ENCODE data around the gene ZNF268. TPM values are rescaled to one million over a fixed set of nuclear protein-coding genes. Genes with fewer than 3 reads are reported as not detected.
"Not testable (repeated sequence)": the region's sequence is repeated elsewhere in the genome, so short reads cannot be mapped to it uniquely, and the experiment has no call there.

ZNF268 gene
- total RNA-seq, 1 donor from 2014 or later = 36.2 TPM

DNA sequence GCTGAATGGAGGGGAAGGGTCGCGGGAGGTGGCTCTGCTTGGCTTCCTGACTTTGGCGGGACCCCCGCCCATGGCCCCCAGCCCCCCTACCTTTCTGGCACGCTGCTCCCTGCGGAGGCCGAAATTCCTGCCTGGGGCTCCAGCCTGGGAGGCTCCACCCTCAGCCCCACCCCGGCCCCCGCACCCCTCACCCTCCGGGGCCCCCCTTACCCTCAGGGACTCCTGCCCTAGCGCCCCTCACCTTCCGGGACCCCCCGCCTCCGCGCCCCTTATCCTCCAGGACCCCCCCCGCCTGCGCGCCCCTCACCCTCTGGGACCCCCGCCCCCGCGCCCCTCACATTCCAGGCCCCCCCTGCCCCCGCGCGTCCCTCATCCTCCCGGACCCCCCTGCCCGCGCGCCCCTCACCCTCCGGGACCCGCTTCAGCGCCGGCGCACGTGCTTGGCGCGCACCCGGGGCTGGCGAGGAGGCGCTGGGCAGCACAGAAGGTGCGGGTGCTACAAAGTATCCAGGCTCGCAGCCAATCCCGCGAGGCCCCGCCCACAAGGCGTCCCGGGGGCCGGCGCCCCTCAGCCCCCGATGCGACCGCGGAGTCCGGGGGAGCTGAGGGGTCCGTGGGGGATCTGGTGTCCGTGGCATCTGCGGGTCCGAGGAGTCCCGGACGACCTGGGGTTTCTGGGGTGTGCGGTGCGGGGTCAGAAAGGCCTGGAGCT is 54.3 kb downstream of the ZNF268 start, which contains the start of gene ANHX:
Gene ANHX, minus strand, starts transcription at position 477 of the 712 bp plus-strand sequence. CDS start 1,521 bp downstream, outside the sequence.
- no peak for DNase-seq (ENCODE audit: low read depth, low spot score)
- Mint-ChIP-seq H3K4me3 (no peak within 1 kb of the TSS), H3K27ac (ENCODE audit: unreplicated experiment) (no peak within 1 kb of the TSS), H3K9me3 (peaks cover 22% of the 10 kb centered on the region), H3K27me3 (ENCODE audit: low read depth) (no peaks in the 10 kb centered on the region), H3K4me1 (no peaks in the 10 kb centered on the region), H3K36me3 (ENCODE audit: low read depth) (peaks cover 22% of the 10 kb centered on the region)
- TF ChIP-seq, protein P1, sequence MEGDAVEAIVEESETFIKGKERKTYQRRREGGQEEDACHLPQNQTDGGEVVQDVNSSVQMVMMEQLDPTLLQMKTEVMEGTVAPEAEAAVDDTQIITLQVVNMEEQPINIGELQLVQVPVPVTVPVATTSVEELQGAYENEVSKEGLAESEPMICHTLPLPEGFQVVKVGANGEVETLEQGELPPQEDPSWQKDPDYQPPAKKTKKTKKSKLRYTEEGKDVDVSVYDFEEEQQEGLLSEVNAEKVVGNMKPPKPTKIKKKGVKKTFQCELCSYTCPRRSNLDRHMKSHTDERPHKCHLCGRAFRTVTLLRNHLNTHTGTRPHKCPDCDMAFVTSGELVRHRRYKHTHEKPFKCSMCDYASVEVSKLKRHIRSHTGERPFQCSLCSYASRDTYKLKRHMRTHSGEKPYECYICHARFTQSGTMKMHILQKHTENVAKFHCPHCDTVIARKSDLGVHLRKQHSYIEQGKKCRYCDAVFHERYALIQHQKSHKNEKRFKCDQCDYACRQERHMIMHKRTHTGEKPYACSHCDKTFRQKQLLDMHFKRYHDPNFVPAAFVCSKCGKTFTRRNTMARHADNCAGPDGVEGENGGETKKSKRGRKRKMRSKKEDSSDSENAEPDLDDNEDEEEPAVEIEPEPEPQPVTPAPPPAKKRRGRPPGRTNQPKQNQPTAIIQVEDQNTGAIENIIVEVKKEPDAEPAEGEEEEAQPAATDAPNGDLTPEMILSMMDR (conservative IDR thresholded peaks at IDR 0.05) = no peak

DNA sequence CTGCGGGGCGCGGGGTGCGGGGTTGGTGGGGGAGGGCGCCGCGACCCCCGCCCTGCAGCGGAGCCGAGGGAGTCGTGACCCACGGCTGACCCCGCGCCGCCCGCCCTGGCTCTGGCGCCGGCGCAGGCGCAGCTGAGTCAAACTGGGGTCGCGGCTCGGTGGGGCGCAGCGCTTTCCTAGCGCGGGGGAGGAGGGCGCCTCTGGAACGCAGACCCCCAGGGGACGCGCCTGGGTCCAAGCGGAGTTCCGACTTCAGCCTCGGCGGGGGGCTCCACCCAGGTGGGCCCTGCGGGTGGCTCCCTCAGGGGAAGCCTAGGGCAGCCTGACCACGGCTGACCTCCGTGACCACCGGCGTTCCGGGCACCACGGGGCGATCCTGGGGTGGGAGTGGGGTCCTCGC is 54.8 kb downstream of the ZNF268 start:
- no peak for DNase-seq (ENCODE audit: low read depth, low spot score)
- Mint-ChIP-seq H3K4me1 (no peaks in the 10 kb centered on the region), H3K36me3 (ENCODE audit: low read depth) (peaks cover 26% of the 10 kb centered on the region), H3K9me3 (peaks cover 27% of the 10 kb centered on the region), H3K27me3 (ENCODE audit: low read depth) (no peaks in the 10 kb centered on the region), H3K4me3 (no peak overlapping the region), H3K27ac (ENCODE audit: unreplicated experiment) (no peak overlapping the region)
- TF ChIP-seq, protein P1 (conservative IDR thresholded peaks at IDR 0.05) = no peak

DNA sequence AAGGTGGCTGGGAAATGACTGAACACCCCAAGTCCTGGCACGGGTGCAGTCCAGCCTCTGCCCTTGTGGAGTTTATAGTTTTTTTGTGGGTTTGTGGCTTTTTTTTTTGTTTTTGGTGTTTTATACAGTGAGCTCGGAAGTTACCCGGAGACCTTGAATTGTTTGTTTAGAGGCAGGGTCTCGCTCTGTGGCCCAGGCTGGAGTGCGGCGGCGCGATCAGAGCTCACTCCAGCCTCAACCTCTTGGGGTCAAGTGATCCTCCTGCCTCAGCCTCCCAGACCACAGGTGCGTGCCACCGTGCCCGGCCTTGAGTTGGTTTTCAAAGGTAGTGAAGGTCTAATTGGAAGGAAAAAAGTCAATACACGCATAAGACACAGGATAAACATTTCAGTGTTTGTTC is 55.3 kb downstream of the ZNF268 start:
- Mint-ChIP-seq H3K27ac (ENCODE audit: unreplicated experiment) (no peak overlapping the region), H3K9me3 (peaks cover 32% of the 10 kb centered on the region), H3K27me3 (ENCODE audit: low read depth) (no peaks in the 10 kb centered on the region), H3K4me1 (no peaks in the 10 kb centered on the region), H3K4me3 (no peak overlapping the region), H3K36me3 (ENCODE audit: low read depth) (peaks cover 26% of the 10 kb centered on the region)
- DNase-seq (ENCODE audit: low read depth, low spot score) = no peak
- TF ChIP-seq, protein P1 (conservative IDR thresholded peaks at IDR 0.05) = no peak

DNA sequence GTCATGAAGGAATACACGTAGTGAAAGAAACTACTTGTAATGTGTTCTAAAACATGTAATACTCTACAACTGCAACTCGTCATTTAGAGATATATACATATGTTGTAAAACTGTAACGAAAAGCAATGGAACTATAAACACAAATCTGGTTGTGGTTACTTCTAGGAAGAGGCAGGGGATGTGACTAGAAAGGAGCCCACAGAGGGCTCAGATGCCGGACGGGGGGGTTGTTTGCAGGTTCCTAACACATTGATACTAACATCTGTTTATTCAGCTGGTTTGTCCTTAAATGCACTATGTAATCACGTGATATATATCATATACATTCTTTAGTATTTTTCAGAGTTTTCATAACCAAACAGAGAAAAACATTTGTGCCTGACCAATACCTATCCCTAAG is 70.4 kb downstream of the ZNF268 start:
- TF ChIP-seq, protein P1 (conservative IDR thresholded peaks at IDR 0.05) = no peak
- H3K27me3 Mint-ChIP-seq (ENCODE audit: low read depth) = no peaks in the 10 kb centered on the region
- H3K4me3 Mint-ChIP-seq = no peak overlapping the region
- H3K36me3 Mint-ChIP-seq (ENCODE audit: low read depth) = peaks cover 10% of the 10 kb centered on the region
- H3K4me1 Mint-ChIP-seq = no peaks in the 10 kb centered on the region
- peaks cover 35% of the 10 kb centered on the region for H3K9me3 Mint-ChIP-seq
- no peak overlapping the region for H3K27ac Mint-ChIP-seq (ENCODE audit: unreplicated experiment)
- no peak for DNase-seq (ENCODE audit: low read depth, low spot score)

DNA sequence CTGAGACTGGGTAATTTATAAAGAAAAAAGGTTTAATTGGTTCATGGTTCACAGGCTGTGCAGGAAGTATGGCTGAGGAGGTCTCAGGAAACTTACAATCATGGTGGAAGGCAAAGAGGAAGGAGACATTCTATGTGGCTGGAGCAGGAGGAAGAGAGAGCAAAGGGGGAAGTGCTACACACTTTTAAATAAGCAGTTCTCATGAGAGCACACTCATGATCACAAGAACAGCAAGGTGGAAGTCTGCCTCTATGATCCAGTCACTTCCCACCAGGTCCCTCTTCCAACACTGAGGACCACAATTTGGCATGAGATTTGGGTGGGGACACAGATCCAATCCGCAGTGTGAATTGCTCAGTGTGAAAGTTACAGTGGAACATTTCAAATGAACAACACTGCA is 74.5 kb downstream of the ZNF268 start:
- H3K9me3 Mint-ChIP-seq = peaks cover 27% of the 10 kb centered on the region
- not testable (repeated sequence) for H3K27ac Mint-ChIP-seq (ENCODE audit: unreplicated experiment); H3K4me3 Mint-ChIP-seq; H3K36me3 Mint-ChIP-seq (ENCODE audit: low read depth); DNase-seq (ENCODE audit: low read depth, low spot score); H3K4me1 Mint-ChIP-seq; H3K27me3 Mint-ChIP-seq (ENCODE audit: low read depth)

DNA sequence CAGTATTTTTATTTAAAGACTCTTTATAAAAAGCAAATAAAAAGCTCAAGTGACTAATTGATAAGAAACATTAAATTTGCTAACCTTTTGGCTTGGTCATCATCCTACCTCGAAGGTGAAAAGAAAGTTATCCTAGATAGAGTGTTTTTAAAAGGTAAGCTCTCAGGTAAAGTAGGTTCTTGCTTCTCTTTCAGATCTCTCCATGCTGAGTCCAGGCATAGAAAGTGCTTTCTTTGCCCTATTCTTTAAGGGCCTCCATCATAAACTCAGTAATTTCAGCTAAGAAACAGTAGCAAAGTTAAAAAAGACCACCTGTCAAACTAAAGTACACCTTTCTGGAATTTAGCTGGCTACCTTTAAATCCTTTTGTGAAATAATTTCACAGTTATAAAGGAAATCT is 75.0 kb downstream of the ZNF268 start:
- no peak for DNase-seq (ENCODE audit: low read depth, low spot score)
- Mint-ChIP-seq H3K36me3 (ENCODE audit: low read depth) (peaks cover 6% of the 10 kb centered on the region), H3K9me3 (peaks cover 26% of the 10 kb centered on the region), H3K27ac (ENCODE audit: unreplicated experiment) (no peak overlapping the region), H3K4me1 (no peaks in the 10 kb centered on the region), H3K27me3 (ENCODE audit: low read depth) (no peaks in the 10 kb centered on the region), H3K4me3 (no peak overlapping the region)
- TF ChIP-seq, protein P1 (conservative IDR thresholded peaks at IDR 0.05) = no peak

Data from neural crest cell (in vitro differentiated cells).